ENCODE measurements around the gene TBC1D9. TPM values are rescaled to one million over a fixed set of nuclear protein-coding genes. Genes with fewer than 3 reads are reported as not detected.

Gene TBC1D9
- total RNA-seq, 1 experiment from 2014 or later: 0.70 TPM

- DNase-seq (ENCODE audit: low spot score): no peak
- H3K36me3 Mint-ChIP-seq: no peaks in the 10 kb centered on the region
- no peaks in the 10 kb centered on the region for H3K9me3 Mint-ChIP-seq
- H3K27me3 Mint-ChIP-seq (ENCODE audit: low read depth): no peaks in the 10 kb centered on the region; the same call in 1 of the 2 replicates
- no peak overlapping the region for H3K4me3 Mint-ChIP-seq
- no peak for ATAC-seq
- peaks cover 59% of the 10 kb centered on the region for H3K4me1 Mint-ChIP-seq
- peak overlapping the region; percentile 61 for H3K27ac Mint-ChIP-seq
- CTCF ChIA-PET: interaction anchor here (0.9 to 1.1 kb wide), 2 partner anchors 21 to 405 kb away, joined by 4 read pairs; partner anchors contain the start of gene TBC1D9
- TF ChIP-seq ZNF121 (CRISPR knock-in tag; IDR thresholded peaks at IDR 0.05) (peak; percentile 87), AFF4 (CRISPR knock-in tag; IDR thresholded peaks at IDR 0.05; ENCODE audit: borderline replicate concordance) (no peak)
- POLR2A ChIA-PET: no interaction called here
These were observed 20.9 kb downstream of the TBC1D9 start for GRCh38 chr4:140735317-140735716.

- no peaks in the 10 kb centered on the region for H3K36me3 Mint-ChIP-seq
- CTCF ChIA-PET: no interaction called here
- no peaks in the 10 kb centered on the region; the same call in 1 of the 2 replicates for H3K27me3 Mint-ChIP-seq (ENCODE audit: low read depth)
- no peak overlapping the region for H3K27ac Mint-ChIP-seq
- H3K4me1 Mint-ChIP-seq: peaks cover 40% of the 10 kb centered on the region
- no peak overlapping the region for H3K4me3 Mint-ChIP-seq
- ATAC-seq (no peak), DNase-seq (ENCODE audit: low spot score) (no peak)
- POLR2A ChIA-PET: no interaction called here
- TF ChIP-seq TEAD4 (CRISPR knock-in tag; IDR thresholded peaks at IDR 0.05) (no peak), NFATC4 (CRISPR knock-in tag; IDR thresholded peaks at IDR 0.05) (no peak), GTF2I (CRISPR knock-in tag; conservative IDR thresholded peaks at IDR 0.05) (no peak), ZMAT4 (CRISPR knock-in tag; IDR thresholded peaks at IDR 0.05) (no peak), ATF1 (CRISPR knock-in tag; IDR thresholded peaks at IDR 0.05) (no peak), ATF3 (CRISPR knock-in tag; conservative IDR thresholded peaks at IDR 0.05) (no peak), FOXP1 (CRISPR knock-in tag; IDR thresholded peaks at IDR 0.05; ENCODE audit: borderline replicate concordance) (no peak), ZNF671 (CRISPR knock-in tag; IDR thresholded peaks at IDR 0.05) (no peak), SOX15 (CRISPR knock-in tag; IDR thresholded peaks at IDR 0.05) (no peak), ZNF121 (CRISPR knock-in tag; IDR thresholded peaks at IDR 0.05) (no peak), ZNF425 (CRISPR knock-in tag; conservative IDR thresholded peaks at IDR 0.05) (no peak)
- no peaks in the 10 kb centered on the region for H3K9me3 Mint-ChIP-seq
These were observed 23.4 kb downstream of the TBC1D9 start for GRCh38 chr4:140732780-140733179.

GRCh38 chr4:140729344-140730049 is 26.7 kb downstream of the TBC1D9 start:
- Mint-ChIP-seq H3K4me1 (peaks cover 17% of the 10 kb centered on the region), H3K4me3 (no peak overlapping the region), H3K27ac (no peak overlapping the region), H3K36me3 (no peaks in the 10 kb centered on the region), H3K9me3 (no peaks in the 10 kb centered on the region), H3K27me3 (ENCODE audit: low read depth) (no peaks in the 10 kb centered on the region)
- ChIA-PET CTCF (interaction anchor here (0.7 kb wide), 1 partner anchor 375 kb away, joined by 6 read pairs; no protein-coding TSS in a partner anchor), POLR2A (interaction anchor here (0.7 kb wide), 1 partner anchor 455 kb away, joined by 5 read pairs; no protein-coding TSS in a partner anchor)
- DNase-seq (ENCODE audit: low spot score): no peak
- no peak for ATAC-seq
- TF ChIP-seq ZMAT4 (CRISPR knock-in tag; IDR thresholded peaks at IDR 0.05) (no peak), ATF2 (CRISPR knock-in tag; IDR thresholded peaks at IDR 0.05; ENCODE audit: borderline replicate concordance, low read depth) (no peak), ZNF425 (CRISPR knock-in tag; conservative IDR thresholded peaks at IDR 0.05) (no peak), KAT7 (CRISPR knock-in tag; IDR thresholded peaks at IDR 0.05; ENCODE audit: borderline replicate concordance) (no peak), ESRRA (CRISPR knock-in tag; IDR thresholded peaks at IDR 0.05; ENCODE audit: borderline replicate concordance) (no peak), EMX1 (CRISPR knock-in tag; IDR thresholded peaks at IDR 0.05) (no peak), USF1 (CRISPR knock-in tag; IDR thresholded peaks at IDR 0.05) (no peak), MLX (CRISPR knock-in tag; IDR thresholded peaks at IDR 0.05) (no peak)

All from WTC11 (cell line).